Sigmoid colon (tissue), 3 donors: Measurements from ENCODE around the gene KLHL15.

ENCODE experiments used
- POLR2A ChIP-seq, 2 donors: fragments of 450-650 bp; IDR thresholded peaks; one replicate each; pipeline ENCODE4 v1.6.1; 2016; ENCODE audit warnings: antibody characterized with exemption in 2 of 2, mild to moderate bottlenecking in 2 of 2, moderate library complexity in 2 of 2
- TF ChIP-seq, protein P1 (sequence below), 4 experiments: fragments of 450-650 bp in 3 of 4; fragments of 200-600 bp in 1 of 4; IDR thresholded peaks; one replicate each; pipeline ENCODE4 v1.5.1; 2016 to 2019; ENCODE audit warnings: antibody characterized with exemption in 4 of 4, mild to moderate bottlenecking in 3 of 4, moderate library complexity in 2 of 4

DNA sequence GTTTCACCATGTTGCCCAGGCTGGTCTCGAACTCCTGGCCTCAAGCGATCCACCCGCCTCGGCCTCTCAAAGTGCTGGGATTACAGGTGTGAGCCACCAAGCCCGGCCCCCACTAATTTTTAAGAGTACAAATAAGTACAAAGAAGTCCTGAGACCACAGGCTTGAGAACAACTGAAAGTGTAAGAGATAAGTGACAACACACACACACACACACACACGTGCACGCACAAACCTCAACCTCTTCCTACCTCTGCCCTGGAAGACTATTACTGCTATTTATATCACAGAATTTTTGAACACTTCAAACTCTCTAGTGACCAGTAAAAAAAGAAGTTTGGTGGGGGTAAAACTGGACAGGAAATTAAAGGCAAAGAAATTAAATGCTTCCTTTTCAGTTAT lies 7.5 kb downstream of the KLHL15 start:
- TF ChIP-seq, protein P1, sequence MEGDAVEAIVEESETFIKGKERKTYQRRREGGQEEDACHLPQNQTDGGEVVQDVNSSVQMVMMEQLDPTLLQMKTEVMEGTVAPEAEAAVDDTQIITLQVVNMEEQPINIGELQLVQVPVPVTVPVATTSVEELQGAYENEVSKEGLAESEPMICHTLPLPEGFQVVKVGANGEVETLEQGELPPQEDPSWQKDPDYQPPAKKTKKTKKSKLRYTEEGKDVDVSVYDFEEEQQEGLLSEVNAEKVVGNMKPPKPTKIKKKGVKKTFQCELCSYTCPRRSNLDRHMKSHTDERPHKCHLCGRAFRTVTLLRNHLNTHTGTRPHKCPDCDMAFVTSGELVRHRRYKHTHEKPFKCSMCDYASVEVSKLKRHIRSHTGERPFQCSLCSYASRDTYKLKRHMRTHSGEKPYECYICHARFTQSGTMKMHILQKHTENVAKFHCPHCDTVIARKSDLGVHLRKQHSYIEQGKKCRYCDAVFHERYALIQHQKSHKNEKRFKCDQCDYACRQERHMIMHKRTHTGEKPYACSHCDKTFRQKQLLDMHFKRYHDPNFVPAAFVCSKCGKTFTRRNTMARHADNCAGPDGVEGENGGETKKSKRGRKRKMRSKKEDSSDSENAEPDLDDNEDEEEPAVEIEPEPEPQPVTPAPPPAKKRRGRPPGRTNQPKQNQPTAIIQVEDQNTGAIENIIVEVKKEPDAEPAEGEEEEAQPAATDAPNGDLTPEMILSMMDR (IDR thresholded peaks at IDR 0.05), result no peak
- TF ChIP-seq POLR2A (IDR thresholded peaks at IDR 0.05), result no peak
